Sciatic nerve (tissue), 1 donor: ENCODE measurements around the gene CD58. TPM values are rescaled to one million over a fixed set of nuclear protein-coding genes. Genes with fewer than 3 reads are reported as not detected.

Experiments used
- microRNA-seq: library from miRNA; unstranded; fragments of <30 nt; microRNA quantifications from one replicate; pipeline ENCODE4 v1.2.0, GENCODE V29; 2020
- total RNA-seq: library from RNA; stranded (reverse); fragmentation: NEBNext Ultra II Directional; extraction: Animal tissue kit (Norgen Biotek cat#: 25700); gene quantifications from one replicate; pipeline ENCODE4 v1.2.1, GENCODE V29; 2021
- donor health status: DM: no; HTN: no; CAD: no.

Gene CD58
- total RNA-seq, 1 donor from 2014 or later = 21.3 TPM

Small RNA genes within 50 kb of the gene (microRNA-seq; reads per million reads assigned to microRNA genes)
- not detected for gene MIR548AC

Other genes starting within 250 kb of the CD58 start
- gene ATP1A1, start 197.8 kb downstream of the CD58 start, total RNA-seq = 251 TPM
- gene IGSF3, start 96.7 kb upstream of the CD58 start, total RNA-seq = 2.5 TPM
- gene CD2, start 183.4 kb upstream of the CD58 start, total RNA-seq = 2.1 TPM